VCaP (cell line): Measurements from ENCODE around the gene CDC25A.

Experiments used
- H3K27ac ChIP-seq: fragments of 450-650 bp; 2 replicates; pipeline ENCODE4 v1.5.1; 2017
- CTCF ChIP-seq: fragments of 450-650 bp; conservative IDR thresholded peaks from 2 replicates; pipeline ENCODE4 v1.5.1; 2017; ENCODE audit warnings: mild to moderate bottlenecking, moderate library complexity

The CDC25A gene

GRCh38 chr3:48125886-48126622 lies 62.2 kb downstream of the CDC25A start:
- H3K27ac ChIP-seq: no peak overlapping the region

GRCh38 chr3:48125013-48125705 lies 63.1 kb downstream of the CDC25A start:
- TF ChIP-seq CTCF: no peak

More at GRCh38 chr3:48125886-48126622, 62.2 kb downstream of the CDC25A start:
- TF ChIP-seq CTCF: no peak

GRCh38 chr3:48123346-48123745 lies 64.9 kb downstream of the CDC25A start:
- H3K27ac ChIP-seq: no peak overlapping the region
- no peak for TF ChIP-seq CTCF

More at GRCh38 chr3:48125013-48125705, 63.1 kb downstream of the CDC25A start:
- H3K27ac ChIP-seq: no peak overlapping the region

GRCh38 chr3:48122504-48122903 lies 65.7 kb downstream of the CDC25A start:
- H3K27ac ChIP-seq: no peak overlapping the region
- no peak for TF ChIP-seq CTCF

GRCh38 chr3:48120223-48120622 lies 68.0 kb downstream of the CDC25A start:
- no peak for TF ChIP-seq CTCF
- H3K27ac ChIP-seq: no peak overlapping the region

GRCh38 chr3:48119505-48120193 lies 68.6 kb downstream of the CDC25A start:
- no peak overlapping the region for H3K27ac ChIP-seq
- no peak for TF ChIP-seq CTCF

- no peak for TF ChIP-seq CTCF
- no peak overlapping the region for H3K27ac ChIP-seq
These were observed 69.3 kb downstream of the CDC25A start for GRCh38 chr3:48118928-48119327.
